NCI-H128 (cell line): ENCODE data around the gene ABHD6.

Source experiments
- DNase-seq: peaks from one replicate; lab custom pipeline; 2025; ENCODE audit not compliant: unreplicated experiment; lab: John Stamatoyannopoulos, UW

Gene ABHD6

GRCh38 chr3:58307639-58308215 is 70.1 kb downstream of the ABHD6 start:
- DNase-seq = no peak

DNA sequence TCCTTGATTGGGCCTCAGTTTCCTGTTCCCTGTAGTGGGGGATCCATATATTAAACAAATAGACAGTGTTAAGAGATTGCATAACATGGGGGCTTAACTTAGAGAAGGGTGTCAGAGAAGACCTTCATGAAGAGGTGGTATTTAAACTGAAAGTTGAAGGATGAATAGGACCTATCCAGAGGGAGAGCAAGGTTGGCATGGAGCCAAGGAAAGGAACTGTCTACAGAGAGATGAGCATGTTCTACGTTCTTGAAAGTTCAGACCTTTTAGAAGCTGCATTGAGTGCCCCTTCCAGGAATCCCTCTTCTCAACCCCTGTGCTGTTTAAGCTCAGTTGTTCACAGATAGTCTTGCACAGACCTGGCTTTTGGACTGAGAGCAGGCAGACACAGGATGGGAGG is 71.1 kb downstream of the ABHD6 start:
- DNase-seq = no peak

DNA sequence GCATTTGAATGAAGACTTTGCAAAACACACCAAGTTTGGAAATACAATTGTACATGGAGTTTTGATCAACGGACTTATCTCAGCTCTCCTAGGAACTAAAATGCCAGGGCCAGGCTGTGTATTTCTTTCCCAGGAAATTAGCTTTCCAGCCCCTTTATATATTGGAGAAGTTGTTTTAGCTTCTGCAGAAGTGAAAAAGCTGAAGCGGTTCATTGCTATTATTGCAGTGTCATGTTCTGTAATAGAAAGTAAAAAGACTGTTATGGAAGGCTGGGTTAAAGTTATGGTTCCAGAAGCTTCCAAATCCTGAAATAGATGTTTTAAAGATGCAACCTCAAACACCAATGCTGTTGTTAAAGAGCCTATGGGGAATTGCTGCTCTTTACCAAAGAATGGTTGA is 80.2 kb downstream of the ABHD6 start:
- no peak for DNase-seq

DNA sequence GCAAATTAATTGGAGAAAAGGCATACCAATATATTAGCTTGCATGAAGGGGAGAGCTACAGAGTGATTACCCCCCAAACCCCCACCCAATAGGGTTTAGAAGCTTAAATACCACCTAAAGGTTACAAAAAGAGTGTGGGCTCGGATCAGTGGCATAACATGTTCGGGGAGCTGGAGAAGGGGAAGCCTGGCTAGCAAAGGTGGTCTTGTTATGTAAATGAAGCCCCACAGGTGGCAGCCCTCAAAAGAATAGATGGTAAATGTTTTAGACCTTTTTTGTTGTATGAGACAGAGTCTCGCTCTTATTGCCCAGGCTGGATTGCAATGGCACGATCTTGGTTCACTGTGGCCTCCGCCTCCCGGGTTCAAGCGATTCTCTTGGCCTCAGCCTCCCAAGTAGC is 84.2 kb downstream of the ABHD6 start:
- DNase-seq = no peak

GRCh38 chr3:58322793-58323192 is 85.2 kb downstream of the ABHD6 start:
- no peak for DNase-seq

DNA sequence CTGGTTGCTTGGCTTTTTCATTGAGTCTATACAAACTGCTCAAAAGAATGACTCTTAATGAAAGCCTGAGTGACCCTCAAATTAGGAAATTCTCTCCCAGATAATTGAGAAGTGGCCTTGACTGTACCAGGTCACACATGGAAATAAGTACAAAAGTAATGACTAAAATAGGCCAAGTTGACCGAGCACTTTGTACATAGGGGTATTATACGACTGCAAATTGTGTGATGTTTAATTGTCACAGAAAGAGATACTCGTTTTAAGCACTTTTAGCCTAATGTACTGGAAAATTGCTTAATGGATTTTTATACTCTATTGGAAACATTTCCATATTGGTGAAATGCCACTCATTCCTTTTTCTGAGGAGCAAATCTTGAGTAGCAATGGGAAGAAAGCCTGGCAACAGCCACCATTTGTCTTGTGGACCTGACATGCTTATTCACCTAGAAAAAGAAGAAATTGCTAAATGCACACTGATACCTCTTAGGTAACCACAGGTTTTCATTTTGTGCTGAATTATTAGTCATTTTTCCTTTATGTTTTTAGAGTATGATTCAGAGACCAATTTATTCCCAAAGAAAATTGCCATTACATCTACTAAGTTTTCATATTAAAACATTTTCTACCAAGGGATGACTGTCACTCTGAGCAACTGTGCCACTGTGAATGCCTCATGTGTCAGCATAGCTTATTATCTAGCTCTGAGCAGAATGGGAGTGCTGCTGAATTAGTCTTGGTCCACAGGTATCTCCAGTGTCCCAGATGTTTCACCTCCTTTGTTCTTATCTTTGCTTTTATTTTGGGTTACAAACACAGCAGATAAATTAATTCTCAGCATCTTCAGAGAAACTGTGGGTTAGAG is 86.2 kb downstream of the ABHD6 start:
- no peak for DNase-seq

GRCh38 chr3:58324391-58325390 is 87.1 kb downstream of the ABHD6 start:
- DNase-seq = no peak

GRCh38 chr3:58325525-58325992 is 88.0 kb downstream of the ABHD6 start:
- no peak for DNase-seq

GRCh38 chr3:58326267-58326900 is 88.8 kb downstream of the ABHD6 start:
- DNase-seq = no peak

GRCh38 chr3:58329150-58329921 is 91.7 kb downstream of the ABHD6 start:
- no peak for DNase-seq

- DNase-seq = no peak
These were observed 92.4 kb downstream of the ABHD6 start for GRCh38 chr3:58329922-58330413.

- no peak for DNase-seq
These were observed 94.1 kb downstream of the ABHD6 start for GRCh38 chr3:58331593-58332152.

- DNase-seq = no peak
These were observed 95.1 kb downstream of the ABHD6 start, which contains the start of gene PXK for GRCh38 chr3:58332575-58333188. Gene PXK (plus strand): TSS chr3:58332892. CDS start chr3:58332989, 97 bp downstream.

DNA sequence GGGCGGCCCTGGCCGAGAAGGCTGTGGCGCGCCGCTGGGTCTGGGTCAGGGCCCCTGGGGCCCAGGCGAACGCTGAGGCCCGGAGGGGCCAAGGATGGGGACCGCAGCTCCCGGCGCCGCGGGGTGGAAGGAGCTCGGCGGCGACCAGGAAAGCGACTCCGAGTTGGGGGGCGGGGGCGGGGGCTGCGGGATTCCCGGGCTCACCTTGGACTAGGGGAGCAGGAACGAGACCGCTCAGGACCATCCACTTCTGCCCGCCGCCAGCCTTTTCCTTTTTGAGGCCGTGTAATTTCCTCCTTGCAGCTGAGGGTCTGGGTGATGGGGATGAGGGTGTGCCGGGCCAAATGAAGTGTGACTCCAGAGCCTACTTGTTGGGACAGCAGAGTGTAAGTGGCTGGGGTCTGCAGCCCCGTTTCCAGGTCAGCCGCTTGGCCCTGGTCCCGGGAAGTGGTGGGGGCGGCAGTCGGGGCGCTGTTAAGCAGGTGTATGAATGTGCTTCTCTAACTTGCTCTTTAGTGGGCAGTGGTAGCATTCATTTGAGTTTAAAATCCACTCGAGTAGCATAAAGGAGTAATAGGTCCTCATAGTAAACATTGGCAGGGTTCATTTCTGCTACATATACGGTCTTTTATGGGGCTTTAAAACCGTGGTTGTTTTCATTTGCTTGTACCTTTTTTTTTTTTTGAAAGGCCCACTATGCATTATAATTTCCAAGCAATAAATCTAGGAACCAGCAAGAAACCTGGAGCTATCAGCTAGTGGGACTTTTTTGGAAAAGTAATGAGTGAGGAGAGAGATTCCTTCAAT is 95.8 kb downstream of the ABHD6 start:
- DNase-seq = no peak

- no peak for DNase-seq
These were observed 96.4 kb downstream of the ABHD6 start for GRCh38 chr3:58334013-58334321.

- DNase-seq = no peak
These were observed 96.9 kb downstream of the ABHD6 start for GRCh38 chr3:58334506-58334884.

DNA sequence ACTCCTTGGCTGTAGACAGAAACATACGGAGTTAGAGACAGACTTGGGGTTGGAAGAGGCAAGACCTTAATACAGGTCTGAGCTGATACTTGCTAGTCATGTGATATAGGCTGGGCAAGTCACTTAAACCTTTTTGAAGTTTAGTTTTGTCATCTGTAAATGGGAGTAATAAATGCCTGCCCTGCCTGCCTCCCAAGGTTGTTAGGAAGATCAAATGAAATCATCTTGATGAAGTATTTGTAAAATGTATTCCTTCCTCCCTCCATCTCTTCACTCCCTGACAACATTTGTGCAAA is 98.0 kb downstream of the ABHD6 start:
- no peak for DNase-seq

GRCh38 chr3:58336135-58336882 is 98.7 kb downstream of the ABHD6 start:
- no peak for DNase-seq
